Measurements from ENCODE around the gene C9orf153.

The C9orf153 gene

DNA sequence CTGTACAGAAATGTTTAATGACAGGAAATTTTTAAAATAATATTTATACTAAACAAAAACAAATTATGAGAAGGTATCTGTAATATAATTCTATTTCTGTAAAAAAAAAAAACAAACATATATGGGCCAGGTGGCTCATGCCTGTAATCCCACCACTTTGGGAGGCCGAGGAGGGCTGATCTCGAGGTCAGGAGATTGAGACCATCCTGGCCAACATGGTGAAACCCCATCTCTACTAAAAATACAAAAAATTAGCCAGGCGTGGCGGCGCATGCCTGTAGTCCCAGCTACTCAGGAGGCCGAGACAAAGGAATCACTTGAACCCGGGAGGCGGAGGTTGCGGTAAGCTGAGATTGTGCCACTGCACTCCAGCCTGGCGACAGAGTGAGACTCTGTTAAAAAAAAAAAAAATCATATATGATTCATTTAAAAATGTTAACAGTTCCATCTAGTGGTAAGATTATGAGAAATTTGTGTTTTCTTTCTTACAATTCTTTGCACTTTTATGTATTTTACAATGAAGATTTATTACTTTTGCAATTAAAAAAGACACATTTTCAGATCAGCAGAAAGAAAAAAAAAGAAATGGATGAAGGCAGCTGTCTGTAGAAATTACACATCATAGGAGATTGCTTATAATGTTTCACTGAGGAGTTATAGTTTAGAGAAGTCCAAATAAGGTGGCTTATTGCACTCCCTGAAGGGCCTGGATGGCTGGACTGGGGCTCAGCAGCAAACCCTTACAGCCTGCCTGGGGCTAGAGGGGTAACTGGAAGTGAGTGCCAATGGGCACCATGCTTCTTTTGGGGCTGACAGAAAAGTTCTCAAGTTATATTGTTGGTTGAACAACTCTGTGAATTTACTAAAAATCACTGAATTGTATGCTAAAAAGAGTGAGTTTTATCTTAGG is 20.3 kb downstream of the C9orf153 start:
- Histone ChIP-seq H3K4me1 (ENCODE audit: control insufficient read depth, insufficient read depth, low read length, unreplicated experiment) (no peaks in the 10 kb centered on the region), H2AFZ (ENCODE audit: low read length, unreplicated experiment) (peak overlapping the region; percentile 12), H3K79me2 (ENCODE audit: control insufficient read depth, insufficient read depth, low read length, unreplicated experiment) (no peaks in the 10 kb centered on the region), H3K27me3 (ENCODE audit: insufficient read depth, low read length) (no peaks in the 10 kb centered on the region), H3K36me3 (ENCODE audit: insufficient read depth, low read length) (no peaks in the 10 kb centered on the region), H3K4me3 (ENCODE audit: low read depth, low read length) (no peak overlapping the region), H3K27ac (ENCODE audit: low read depth, low read length) (no peak overlapping the region)

DNA sequence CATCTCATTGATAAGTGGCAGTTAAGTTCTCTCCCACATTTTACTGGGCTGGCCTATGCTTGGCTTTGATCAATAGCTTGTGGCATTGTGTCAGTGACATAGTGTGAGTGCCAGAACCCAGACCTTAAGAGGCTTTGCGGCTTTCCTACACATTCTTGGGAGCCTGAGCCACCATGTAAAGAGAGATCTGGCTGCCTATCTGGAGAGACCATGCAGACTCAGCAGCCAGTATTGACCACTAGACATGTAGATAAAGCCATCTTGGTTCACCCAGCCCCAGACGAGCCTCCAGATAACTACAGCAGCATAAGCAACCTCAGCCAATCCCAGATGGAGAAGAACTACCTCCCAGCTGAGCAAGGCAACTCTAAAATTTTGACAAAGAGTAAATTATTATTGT is 28.6 kb downstream of the C9orf153 start:
- Histone ChIP-seq H3K4me1 (ENCODE audit: control insufficient read depth, insufficient read depth, low read length, unreplicated experiment) (no peaks in the 10 kb centered on the region), H3K36me3 (ENCODE audit: insufficient read depth, low read length) (no peaks in the 10 kb centered on the region), H3K4me3 (ENCODE audit: low read depth, low read length) (no peak overlapping the region), H2AFZ (ENCODE audit: low read length, unreplicated experiment) (no peak overlapping the region), H3K27ac (ENCODE audit: low read depth, low read length) (no peak overlapping the region), H3K79me2 (ENCODE audit: control insufficient read depth, insufficient read depth, low read length, unreplicated experiment) (no peaks in the 10 kb centered on the region), H3K27me3 (ENCODE audit: insufficient read depth, low read length) (no peaks in the 10 kb centered on the region)

DNA sequence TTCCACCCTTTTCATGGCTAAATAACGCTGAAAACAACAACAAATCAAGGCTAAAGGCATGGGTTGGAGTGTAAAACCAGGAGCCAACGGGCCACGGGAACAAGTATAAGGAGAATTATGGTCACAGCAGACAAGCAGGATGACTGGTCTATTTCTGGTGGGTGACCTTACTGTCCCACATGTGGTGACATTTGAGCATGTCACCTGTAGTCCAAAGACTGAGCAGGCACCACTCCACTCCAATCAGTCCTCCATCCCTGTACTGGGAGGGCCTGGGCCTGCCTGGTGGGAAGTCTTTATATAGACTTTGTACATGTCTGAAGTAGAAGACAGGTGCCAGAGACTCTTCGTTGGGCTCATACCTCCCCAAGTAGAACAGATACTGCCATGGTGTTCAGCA is 36.8 kb downstream of the C9orf153 start:
- no peaks in the 10 kb centered on the region for H3K36me3 ChIP-seq (ENCODE audit: insufficient read depth, low read length)
- H2AFZ ChIP-seq (ENCODE audit: low read length, unreplicated experiment): no peak overlapping the region
- no peak overlapping the region for H3K4me3 ChIP-seq (ENCODE audit: low read depth, low read length)
- no peak overlapping the region for H3K27ac ChIP-seq (ENCODE audit: low read depth, low read length)
- no peaks in the 10 kb centered on the region for H3K79me2 ChIP-seq (ENCODE audit: control insufficient read depth, insufficient read depth, low read length, unreplicated experiment)
- no peaks in the 10 kb centered on the region for H3K27me3 ChIP-seq (ENCODE audit: insufficient read depth, low read length)
- H3K4me1 ChIP-seq (ENCODE audit: control insufficient read depth, insufficient read depth, low read length, unreplicated experiment): no peaks in the 10 kb centered on the region

DNA sequence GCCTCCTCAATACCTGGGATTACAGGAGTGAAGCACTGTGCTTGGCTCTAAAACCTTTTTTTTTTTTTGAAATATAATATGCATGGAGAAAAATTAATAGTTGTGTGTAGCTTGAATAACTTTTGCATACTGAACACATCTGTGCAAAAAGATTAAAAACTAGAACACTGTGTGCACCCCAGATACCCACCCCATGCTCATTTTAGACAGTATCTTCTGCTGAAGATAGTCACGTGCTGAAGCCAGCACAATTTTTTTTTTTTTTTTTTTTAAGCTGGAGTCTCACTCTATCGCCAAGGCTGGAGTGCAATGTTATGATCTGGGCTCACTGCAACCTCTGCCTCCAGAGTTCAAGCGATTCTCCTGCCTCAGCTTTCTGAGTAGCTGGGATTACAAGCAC is 39.9 kb downstream of the C9orf153 start:
- Histone ChIP-seq H3K79me2 (ENCODE audit: control insufficient read depth, insufficient read depth, low read length, unreplicated experiment) (no peaks in the 10 kb centered on the region), H2AFZ (ENCODE audit: low read length, unreplicated experiment) (no peak overlapping the region), H3K4me1 (ENCODE audit: control insufficient read depth, insufficient read depth, low read length, unreplicated experiment) (no peaks in the 10 kb centered on the region), H3K4me3 (ENCODE audit: low read depth, low read length) (no peak overlapping the region), H3K27ac (ENCODE audit: low read depth, low read length) (no peak overlapping the region), H3K36me3 (ENCODE audit: insufficient read depth, low read length) (no peaks in the 10 kb centered on the region), H3K27me3 (ENCODE audit: insufficient read depth, low read length) (no peaks in the 10 kb centered on the region)

DNA sequence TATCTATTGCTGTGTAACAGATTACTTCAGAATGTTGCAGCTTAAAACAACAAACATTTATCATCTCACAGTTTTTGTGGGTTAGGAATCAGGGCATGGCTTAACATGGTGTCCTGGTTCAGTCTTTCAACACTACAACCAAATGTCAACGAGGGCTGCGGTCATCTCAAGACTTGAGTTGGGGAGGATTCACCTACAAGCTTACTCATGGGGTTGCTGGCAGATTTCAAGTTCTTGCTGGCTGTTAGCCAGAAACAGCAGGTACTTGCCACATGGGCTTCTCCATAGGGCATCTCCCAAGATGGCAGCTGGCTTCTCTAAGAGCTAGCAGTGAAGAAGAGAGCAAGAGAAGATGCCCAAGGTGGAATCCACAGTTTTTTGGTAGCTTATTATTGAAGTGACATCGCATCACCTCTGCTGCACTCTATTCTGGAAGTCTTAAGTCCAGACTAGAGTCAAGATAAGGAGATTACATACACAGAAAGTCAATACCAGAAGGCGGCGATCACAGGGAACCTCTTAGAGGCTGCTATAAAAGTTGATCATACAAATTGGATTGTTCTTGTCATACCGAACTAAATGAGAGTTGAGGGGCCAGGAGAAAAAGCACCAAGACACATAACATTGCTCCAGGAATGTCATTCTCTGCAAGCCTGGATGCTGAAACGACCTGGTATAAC is 42.2 kb downstream of the C9orf153 start:
- no peak overlapping the region for H3K27ac ChIP-seq (ENCODE audit: low read depth, low read length)
- no peaks in the 10 kb centered on the region for H3K4me1 ChIP-seq (ENCODE audit: control insufficient read depth, insufficient read depth, low read length, unreplicated experiment)
- H3K79me2 ChIP-seq (ENCODE audit: control insufficient read depth, insufficient read depth, low read length, unreplicated experiment): no peaks in the 10 kb centered on the region
- H2AFZ ChIP-seq (ENCODE audit: low read length, unreplicated experiment): no peak overlapping the region
- no peaks in the 10 kb centered on the region for H3K36me3 ChIP-seq (ENCODE audit: insufficient read depth, low read length)
- H3K4me3 ChIP-seq (ENCODE audit: low read depth, low read length): no peak overlapping the region
- H3K27me3 ChIP-seq (ENCODE audit: insufficient read depth, low read length): no peaks in the 10 kb centered on the region

DNA sequence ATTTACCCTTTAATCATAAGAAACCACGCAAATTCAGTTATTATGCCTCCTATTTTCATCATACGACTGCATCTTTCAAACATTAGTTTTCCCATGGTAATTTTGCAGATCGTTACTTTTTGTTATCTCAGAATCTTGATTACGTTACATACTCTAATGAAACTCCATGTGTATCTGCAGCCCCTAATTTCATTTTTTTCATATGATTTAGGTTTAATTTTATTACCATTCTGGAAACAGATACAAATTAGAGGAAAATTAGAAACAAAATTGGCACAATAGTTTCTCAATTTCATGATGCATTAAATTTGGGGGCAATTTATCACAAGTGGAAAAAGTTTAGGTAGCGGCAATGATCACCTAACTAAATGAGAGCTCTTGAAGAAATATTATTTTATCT is 52.3 kb downstream of the C9orf153 start:
- Histone ChIP-seq H3K79me2 (ENCODE audit: control insufficient read depth, insufficient read depth, low read length, unreplicated experiment) (no peaks in the 10 kb centered on the region), H3K27me3 (ENCODE audit: insufficient read depth, low read length) (no peaks in the 10 kb centered on the region), H3K4me1 (ENCODE audit: control insufficient read depth, insufficient read depth, low read length, unreplicated experiment) (no peaks in the 10 kb centered on the region)

DNA sequence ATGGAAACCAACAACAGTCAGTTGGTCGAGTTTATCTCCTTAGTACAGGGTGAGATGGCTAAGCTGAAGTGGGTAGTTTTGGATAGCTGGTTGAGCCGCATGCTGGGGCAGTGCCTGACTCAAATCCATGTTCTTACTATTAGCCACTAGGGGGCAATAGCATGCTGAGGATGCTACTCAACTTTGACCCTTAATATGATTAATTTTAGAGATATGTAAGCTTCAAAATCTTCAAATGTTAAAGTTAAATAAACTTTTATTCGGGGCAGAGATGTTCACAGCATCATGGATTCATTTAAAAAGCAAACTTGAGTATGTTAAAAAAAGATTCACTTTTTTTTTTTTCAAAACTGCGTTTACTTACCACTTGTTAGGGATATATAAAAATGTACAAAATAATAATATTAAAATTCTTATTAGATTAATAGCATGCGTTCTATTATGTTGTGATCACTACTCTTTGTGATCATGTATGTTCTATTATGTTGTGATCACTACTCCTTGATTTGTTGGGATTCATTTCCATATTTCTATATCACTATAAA is 57.0 kb downstream of the C9orf153 start:
- Histone ChIP-seq H3K4me3 (ENCODE audit: low read depth, low read length) (no peak overlapping the region), H3K27me3 (ENCODE audit: insufficient read depth, low read length) (peaks cover 10% of the 10 kb centered on the region; the same call in 1 of the 2 replicates), H3K79me2 (ENCODE audit: control insufficient read depth, insufficient read depth, low read length, unreplicated experiment) (no peaks in the 10 kb centered on the region), H3K36me3 (ENCODE audit: insufficient read depth, low read length) (no peaks in the 10 kb centered on the region), H3K27ac (ENCODE audit: low read depth, low read length) (no peak overlapping the region), H2AFZ (ENCODE audit: low read length, unreplicated experiment) (peak overlapping the region; percentile 69), H3K4me1 (ENCODE audit: control insufficient read depth, insufficient read depth, low read length, unreplicated experiment) (no peaks in the 10 kb centered on the region)

More for the DNA sequence above, 52.3 kb downstream of the C9orf153 start:
- Histone ChIP-seq H3K4me3 (ENCODE audit: low read depth, low read length) (no peak overlapping the region), H2AFZ (ENCODE audit: low read length, unreplicated experiment) (no peak overlapping the region), H3K27ac (ENCODE audit: low read depth, low read length) (no peak overlapping the region), H3K36me3 (ENCODE audit: insufficient read depth, low read length) (no peaks in the 10 kb centered on the region)

DNA sequence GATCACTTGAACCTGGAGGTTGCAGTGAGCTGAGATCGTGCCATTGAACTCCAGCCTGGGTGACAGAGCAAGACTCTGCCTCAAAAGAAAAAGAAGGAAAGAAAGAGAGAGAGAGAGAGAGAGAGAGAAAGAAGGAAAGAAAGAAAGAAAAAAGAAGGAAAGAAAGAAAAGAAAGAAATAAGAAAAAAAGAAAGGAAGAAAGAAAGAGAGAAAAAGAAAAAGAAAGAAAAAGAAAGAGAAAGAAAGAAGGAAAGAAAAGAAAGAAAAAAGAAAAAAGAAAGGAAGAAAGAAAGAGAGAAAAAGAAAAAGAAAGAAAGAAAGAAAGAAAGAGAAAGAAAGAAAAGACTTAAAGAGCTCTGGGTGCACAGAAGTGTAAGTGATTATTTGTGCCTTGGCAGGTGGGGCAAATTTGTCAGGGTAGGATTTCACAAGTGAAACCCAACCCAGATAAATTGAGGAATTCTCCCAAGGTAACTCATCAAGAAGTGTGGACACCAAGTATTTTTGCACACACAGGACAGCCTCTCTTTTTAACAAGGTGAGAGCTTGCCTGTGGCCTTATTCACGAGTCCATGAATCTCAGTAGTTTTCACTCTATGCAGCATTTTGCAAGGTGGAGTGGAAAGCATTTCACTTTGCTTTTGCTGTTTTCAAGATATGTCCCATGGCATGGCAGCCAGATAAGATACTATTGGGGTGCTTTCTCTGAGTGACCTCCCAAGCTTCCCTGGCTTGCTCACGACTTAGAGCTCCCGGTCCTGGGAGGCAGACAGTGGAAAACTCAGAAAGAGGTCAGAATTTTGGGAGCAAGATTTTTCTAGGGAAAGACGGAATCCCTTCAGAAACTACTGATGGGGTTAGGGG is 57.8 kb downstream of the C9orf153 start:
- H3K79me2 ChIP-seq (ENCODE audit: control insufficient read depth, insufficient read depth, low read length, unreplicated experiment): no peaks in the 10 kb centered on the region
- peaks cover 10% of the 10 kb centered on the region; the same call in 1 of the 2 replicates for H3K27me3 ChIP-seq (ENCODE audit: insufficient read depth, low read length)
- H2AFZ ChIP-seq (ENCODE audit: low read length, unreplicated experiment): peak overlapping the region; percentile 69
- H3K27ac ChIP-seq (ENCODE audit: low read depth, low read length): no peak overlapping the region
- no peaks in the 10 kb centered on the region for H3K4me1 ChIP-seq (ENCODE audit: control insufficient read depth, insufficient read depth, low read length, unreplicated experiment)
- no peak overlapping the region for H3K4me3 ChIP-seq (ENCODE audit: low read depth, low read length)
- H3K36me3 ChIP-seq (ENCODE audit: insufficient read depth, low read length): no peaks in the 10 kb centered on the region

DNA sequence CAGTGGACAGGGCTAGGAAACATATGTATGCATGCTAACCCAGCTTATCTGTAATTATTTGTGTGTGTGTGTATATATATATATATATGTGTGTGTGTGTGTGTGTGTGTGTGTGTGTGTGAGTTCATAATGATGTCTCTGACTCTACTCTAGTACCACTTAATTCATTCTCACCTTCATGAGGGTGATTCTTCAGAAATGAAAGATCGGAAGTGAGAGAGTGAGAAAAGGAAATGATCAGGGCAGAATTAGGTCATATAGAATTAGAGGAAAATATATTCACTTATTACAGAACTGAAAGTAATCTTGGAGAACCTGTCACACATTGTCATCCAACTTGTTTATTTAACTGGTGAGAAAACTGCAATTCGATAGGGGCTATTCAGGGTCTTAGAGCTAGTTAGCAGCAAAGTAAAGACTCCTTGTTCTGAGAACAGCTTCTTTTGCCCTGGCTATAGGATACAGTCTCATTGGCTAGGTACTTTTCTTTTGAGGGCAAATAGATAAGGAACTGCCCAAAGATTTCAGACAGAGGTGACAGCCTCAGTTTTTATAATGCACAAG is 58.8 kb downstream of the C9orf153 start:
- peaks cover 10% of the 10 kb centered on the region; the same call in 1 of the 2 replicates for H3K27me3 ChIP-seq (ENCODE audit: insufficient read depth, low read length)
- H3K4me1 ChIP-seq (ENCODE audit: control insufficient read depth, insufficient read depth, low read length, unreplicated experiment): no peaks in the 10 kb centered on the region
- no peak overlapping the region for H3K4me3 ChIP-seq (ENCODE audit: low read depth, low read length)
- H3K36me3 ChIP-seq (ENCODE audit: insufficient read depth, low read length): no peaks in the 10 kb centered on the region
- H2AFZ ChIP-seq (ENCODE audit: low read length, unreplicated experiment): no peak overlapping the region
- H3K79me2 ChIP-seq (ENCODE audit: control insufficient read depth, insufficient read depth, low read length, unreplicated experiment): no peaks in the 10 kb centered on the region
- no peak overlapping the region for H3K27ac ChIP-seq (ENCODE audit: low read depth, low read length)

DNA sequence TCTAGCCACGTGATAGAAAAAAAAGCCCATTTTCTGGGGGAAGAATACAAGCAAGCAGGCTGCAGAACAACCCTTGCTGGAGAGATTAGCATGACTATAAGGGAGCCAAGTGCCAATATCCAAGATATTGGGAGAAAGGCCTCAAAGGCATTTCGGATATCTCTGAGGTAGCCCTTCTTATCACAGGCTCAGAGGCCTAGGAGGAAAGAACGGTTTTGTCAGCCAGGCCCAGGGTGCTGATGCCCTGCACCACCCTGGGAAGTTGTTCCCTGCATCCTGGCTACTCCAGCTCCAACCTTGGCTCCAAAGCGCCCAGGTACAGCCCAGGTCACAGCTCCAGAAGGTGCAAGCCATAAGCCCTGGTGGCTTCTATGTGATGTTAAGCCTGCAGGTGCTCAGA is 66.4 kb downstream of the C9orf153 start:
- no peaks in the 10 kb centered on the region for H3K4me1 ChIP-seq (ENCODE audit: control insufficient read depth, insufficient read depth, low read length, unreplicated experiment)
- H3K27ac ChIP-seq (ENCODE audit: low read depth, low read length): no peak overlapping the region
- no peaks in the 10 kb centered on the region for H3K36me3 ChIP-seq (ENCODE audit: insufficient read depth, low read length)
- H2AFZ ChIP-seq (ENCODE audit: low read length, unreplicated experiment): no peak overlapping the region
- no peaks in the 10 kb centered on the region for H3K79me2 ChIP-seq (ENCODE audit: control insufficient read depth, insufficient read depth, low read length, unreplicated experiment)
- H3K27me3 ChIP-seq (ENCODE audit: insufficient read depth, low read length): peaks cover under 1% of the 10 kb centered on the region; the same call in 1 of the 2 replicates
- no peak overlapping the region for H3K4me3 ChIP-seq (ENCODE audit: low read depth, low read length)

All from ACC112 (cell line).